Sigmoid colon (tissue), 7 donors: ENCODE data around the gene LGR6. TPM values are rescaled to one million over a fixed set of nuclear protein-coding genes. Genes with fewer than 3 reads are reported as not detected.

Source experiments
- DNase-seq: peaks from one replicate; pipeline ENCODE4 v3.0.0-alpha.2; 2019
- H3K27ac ChIP-seq, 4 donors: fragments of 200-600 bp; sonication (generic); one replicate each; pipeline ENCODE4 v1.5.1; 2016 to 2019; ENCODE audit warnings: mild to moderate bottlenecking in 1 of 4
- H3K27me3 ChIP-seq, 3 donors: fragments of 200-600 bp; sonication (generic); one replicate each; pipeline ENCODE4 v1.5.1; 2019; ENCODE audit warnings: mild to moderate bottlenecking in 1 of 3
- H3K36me3 ChIP-seq, 4 donors: fragments of 200-600 bp; sonication (generic); one replicate each; pipeline ENCODE4 v1.5.1; 2016 to 2019
- H3K4me1 ChIP-seq, 4 donors: fragments of 200-600 bp; sonication (generic); one replicate each; pipeline ENCODE4 v1.5.1; 2017 to 2019
- H3K4me3 ChIP-seq, 4 donors: fragments of 200-600 bp; sonication (generic); one replicate each; pipeline ENCODE4 v1.5.1; 2017 to 2019; ENCODE audit warnings: mild to moderate bottlenecking in 2 of 4, moderate library complexity in 1 of 4
- H3K9me3 ChIP-seq, 4 donors: fragments of 200-600 bp in 3 of 4; sonication (generic) in 3 of 4; one replicate each; pipeline versions ENCODE4 v1.5.1 to v1.6.1; 2013 to 2019
- CTCF ChIP-seq, 4 experiments: fragments of 450-650 bp in 3 of 4; fragments of 200-600 bp in 1 of 4; IDR thresholded peaks; one replicate each; pipeline ENCODE4 v1.5.1; 2016 to 2019; ENCODE audit warnings: antibody characterized with exemption in 4 of 4, mild to moderate bottlenecking in 3 of 4, moderate library complexity in 2 of 4
- EP300 ChIP-seq, 4 donors: sonication (generic); formaldehyde crosslinking; IDR thresholded peaks; one replicate each; pipeline ENCODE4 v1.6.1; 2017; ENCODE audit warnings: antibody characterized with exemption in 4 of 4
- POLR2A ChIP-seq, 2 donors: fragments of 450-650 bp; IDR thresholded peaks; one replicate each; pipeline ENCODE4 v1.6.1; 2016; ENCODE audit warnings: antibody characterized with exemption in 2 of 2, mild to moderate bottlenecking in 2 of 2, moderate library complexity in 2 of 2
- POLR2AphosphoS5 ChIP-seq, 4 donors: sonication (generic); formaldehyde crosslinking; IDR thresholded peaks; one replicate each; pipeline ENCODE4 v1.6.1; 2017; ENCODE audit warnings: antibody characterized with exemption in 4 of 4
- WGBS, 2 donors: extraction: QIAGEN DNeasy Blood & Tissue Kit; methylation state at CpG; one replicate each; pipeline ENCODE4 v1.1.7; 2013; 5-methylcytosine and 5-hydroxymethylcytosine counted together
- intact Hi-C: fragments of 100-400 bp; cut with DNase I; formaldehyde crosslinking; loops from one replicate; pipeline ENCODE4 v1.15.1; 2023
- polyA plus RNA-seq, 3 donors: library from polyadenylated mRNA; stranded (reverse); fragments of 200-250 nt; gene quantifications; one replicate each; pipeline ENCODE4 v1.2.3, GENCODE V29; 2013
- total RNA-seq, 4 donors: library from RNA; depleted of rRNA; stranded (reverse); fragments of >200 nt; gene quantifications; one replicate each; pipeline ENCODE4 v1.1.0, GENCODE V29; 2016
- donor health status: healthy with polysubstance abuse.
- donor health status: Bipolar disorder and iron deficiency.
- donor health status: healthy.

The LGR6 gene
- total and polyA plus RNA-seq, 7 donors = 0.14 to 1.0 (median 0.28) TPM; not detected in 4

DNA sequence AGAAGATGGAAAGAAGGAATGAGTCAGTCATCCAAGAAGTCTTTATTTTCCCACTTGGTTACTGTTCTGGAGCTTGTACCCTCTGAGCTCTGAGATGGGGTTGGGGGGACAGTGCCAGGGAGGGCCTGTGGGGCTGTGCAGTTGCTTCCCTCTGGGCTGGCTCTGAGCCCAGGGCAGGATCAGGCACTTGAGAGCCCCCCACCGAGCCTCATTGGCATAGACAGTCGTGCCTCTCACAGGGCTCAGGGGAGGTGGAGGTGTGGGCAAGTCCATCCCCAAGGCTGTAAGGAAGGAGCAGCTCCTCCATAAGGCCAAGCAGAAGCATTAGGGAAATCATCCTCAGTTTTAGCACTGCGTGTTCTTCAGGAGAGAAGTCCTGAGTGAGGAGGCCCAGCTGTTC is 46.6 kb upstream of the LGR6 start:
- 75 to 81% methylated on average over 3 of the region's 3 CpGs for WGBS, 2 donors
- H3K9me3 ChIP-seq = no peaks in the 10 kb centered on the region
- H3K4me1 ChIP-seq = peaks cover 0 to 23% (median 18%) of the 10 kb centered on the region in 4 donors
- DNase-seq = no peak
- H3K27me3 ChIP-seq = no peaks in the 10 kb centered on the region
- no peaks in the 10 kb centered on the region for H3K36me3 ChIP-seq
- intact Hi-C loops = no loop called here
- no peak for TF ChIP-seq POLR2AphosphoS5 (IDR thresholded peaks at IDR 0.05)
- TF ChIP-seq POLR2A (IDR thresholded peaks at IDR 0.05) = no peak
- no peak for TF ChIP-seq EP300 (IDR thresholded peaks at IDR 0.05)
- TF ChIP-seq CTCF (IDR thresholded peaks at IDR 0.05) = no peak
- H3K4me3 ChIP-seq = no peak overlapping the region
- no peak overlapping the region for H3K27ac ChIP-seq

- no peak overlapping the region for H3K4me3 ChIP-seq
- H3K4me1 ChIP-seq = peaks cover 0 to 9% (median 5%) of the 10 kb centered on the region in 4 donors
- TF ChIP-seq POLR2AphosphoS5 (IDR thresholded peaks at IDR 0.05) (no peak), POLR2A (IDR thresholded peaks at IDR 0.05) (no peak), EP300 (IDR thresholded peaks at IDR 0.05) (no peak), CTCF (IDR thresholded peaks at IDR 0.05) (no peak)
- H3K9me3 ChIP-seq = no peaks in the 10 kb centered on the region
- no peaks in the 10 kb centered on the region for H3K36me3 ChIP-seq
- no peaks in the 10 kb centered on the region for H3K27me3 ChIP-seq
- intact Hi-C loops = no loop called here
- 84 to 89% methylated on average over 4 of the region's 4 CpGs for WGBS, 2 donors
- no peak overlapping the region for H3K27ac ChIP-seq
- no peak for DNase-seq
Observed at GRCh38 chr1:202148391-202148790, 45.2 kb upstream of the LGR6 start.

DNA sequence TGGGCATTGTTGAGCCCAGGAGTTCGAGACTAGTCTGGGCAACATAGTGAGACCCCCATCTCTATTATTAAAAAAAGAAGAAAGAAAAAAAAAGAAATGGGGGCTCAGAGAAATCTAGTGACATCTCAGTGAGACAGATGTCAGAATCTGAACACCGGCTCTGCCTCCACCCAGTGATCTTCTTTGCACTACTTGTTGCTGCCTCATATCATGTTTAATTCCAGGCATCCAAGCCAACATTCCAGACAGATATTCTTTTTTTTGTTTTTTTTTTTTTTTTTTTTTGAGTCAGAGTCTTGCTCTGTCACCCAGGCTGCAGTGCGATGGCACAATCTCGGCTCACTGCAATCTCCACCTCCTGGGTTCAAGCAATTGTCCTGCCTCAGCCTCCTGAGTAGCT is 44.0 kb upstream of the LGR6 start:
- no peak overlapping the region for H3K4me3 ChIP-seq
- no peaks in the 10 kb centered on the region for H3K9me3 ChIP-seq
- intact Hi-C loops = no loop called here
- DNase-seq = no peak
- H3K36me3 ChIP-seq = no peaks in the 10 kb centered on the region
- TF ChIP-seq POLR2AphosphoS5 (IDR thresholded peaks at IDR 0.05) = no peak
- no peak for TF ChIP-seq EP300 (IDR thresholded peaks at IDR 0.05)
- no peak for TF ChIP-seq POLR2A (IDR thresholded peaks at IDR 0.05)
- no peak for TF ChIP-seq CTCF (IDR thresholded peaks at IDR 0.05)
- H3K4me1 ChIP-seq = peaks cover 0 to 9% (median 4%) of the 10 kb centered on the region in 4 donors
- 95% methylated on average over 4 of the region's 4 CpGs for WGBS, 2 donors
- H3K27ac ChIP-seq = no peak overlapping the region
- no peaks in the 10 kb centered on the region for H3K27me3 ChIP-seq

- intact Hi-C loops = no loop called here
- no peak for DNase-seq
- H3K27ac ChIP-seq = no peak overlapping the region
- no peaks in the 10 kb centered on the region for H3K36me3 ChIP-seq
- H3K9me3 ChIP-seq = no peaks in the 10 kb centered on the region
- H3K4me3 ChIP-seq = no peak overlapping the region
- H3K4me1 ChIP-seq = peaks cover 0 to 5% (median 2%) of the 10 kb centered on the region in 4 donors
- TF ChIP-seq CTCF (IDR thresholded peaks at IDR 0.05) (no peak), EP300 (IDR thresholded peaks at IDR 0.05) (no peak), POLR2AphosphoS5 (IDR thresholded peaks at IDR 0.05) (no peak), POLR2A (IDR thresholded peaks at IDR 0.05) (no peak)
- 90 to 92% methylated on average over 9 of the region's 9 CpGs for WGBS, 2 donors
- H3K27me3 ChIP-seq = no peaks in the 10 kb centered on the region
Observed at GRCh38 chr1:202150187-202150586, 43.4 kb upstream of the LGR6 start.

DNA sequence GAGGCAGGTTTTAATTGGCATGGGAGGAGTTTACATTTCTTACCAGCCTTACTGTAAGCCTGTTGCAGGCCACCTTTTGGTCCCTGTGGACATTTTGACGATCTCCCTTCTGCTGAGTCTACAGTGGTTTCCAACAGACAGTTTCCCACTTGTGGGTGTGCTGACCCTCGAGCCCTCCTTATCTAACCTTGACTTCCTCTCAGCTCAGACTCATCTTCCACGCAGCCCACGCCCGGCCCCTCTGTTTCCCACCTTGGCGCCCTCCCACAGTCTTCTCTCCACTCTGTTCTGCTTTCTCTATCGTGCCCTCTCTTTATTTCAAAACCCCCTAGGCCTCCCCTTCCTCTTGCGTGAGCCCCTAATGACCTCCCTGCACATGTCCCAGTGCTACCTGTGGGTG is 43.0 kb upstream of the LGR6 start:
- TF ChIP-seq POLR2A (IDR thresholded peaks at IDR 0.05) (no peak), EP300 (IDR thresholded peaks at IDR 0.05) (no peak)
- intact Hi-C loops = no loop called here

More for the DNA sequence above, 43.0 kb upstream of the LGR6 start:
- Histone ChIP-seq H3K4me3 (no peak overlapping the region), H3K27me3 (no peaks in the 10 kb centered on the region), H3K27ac (no peak overlapping the region), H3K36me3 (no peaks in the 10 kb centered on the region), H3K4me1 (peaks cover 0 to under 1% (median 0%) of the 10 kb centered on the region in 4 donors), H3K9me3 (no peaks in the 10 kb centered on the region)
- no peak for DNase-seq
- WGBS, 2 donors = 83 to 92% methylated on average over 8 of the region's 8 CpGs
